ENCODE data around the gene PAPLN. TPM values are rescaled to one million over a fixed set of nuclear protein-coding genes. Genes with fewer than 3 reads are reported as not detected.

The PAPLN gene
- total RNA-seq, 2 donors from 2014 or later, result 18.4 to 20.1 TPM

- Mint-ChIP-seq H3K4me3 (no peak overlapping the region), H3K36me3 (ENCODE audit: low read depth) (peaks cover 6% of the 10 kb centered on the region), H3K27me3 (ENCODE audit: insufficient read depth) (peaks cover 35% of the 10 kb centered on the region), H3K9me3 (no peaks in the 10 kb centered on the region), H3K4me1 (peaks cover 5% of the 10 kb centered on the region), H3K27ac (no peak overlapping the region)
- no peaks in the 10 kb centered on the region for H3K4me1 ChIP-seq (ENCODE audit: control insufficient read depth, insufficient read depth, low read length)
- H3K9me3 ChIP-seq (ENCODE audit: control insufficient read depth, low read length), result no peaks in the 10 kb centered on the region
- H3K9ac ChIP-seq (ENCODE audit: extremely low read depth, low read length, poor library complexity, severe bottlenecking), result no peak overlapping the region
- 91 to 93% methylated on average over 3 of the region's 3 CpGs for WGBS, 2 experiments (ENCODE audit: insufficient coverage in 1 of 2, insufficient read length in 1 of 2)
- no peak for DNase-seq
- no peak overlapping the region for H3K4me3 ChIP-seq (ENCODE audit: low read length)
- H3K27ac ChIP-seq (ENCODE audit: low read depth, low read length), result no peak overlapping the region
- TF ChIP-seq CTCF (conservative IDR thresholded peaks at IDR 0.05), result no peak
- peaks cover 5% of the 10 kb centered on the region for H3K36me3 ChIP-seq (ENCODE audit: control insufficient read depth, insufficient read depth, low read length)
- peaks cover 2% of the 10 kb centered on the region for H3K27me3 ChIP-seq (ENCODE audit: control insufficient read depth, insufficient read depth, low read length, poor library complexity, severe bottlenecking)
Observed at GRCh38 chr14:73265721-73266046, 28.4 kb downstream of the PAPLN start.

GRCh38 chr14:73266317-73266716 is 29.0 kb downstream of the PAPLN start:
- TF ChIP-seq CTCF (conservative IDR thresholded peaks at IDR 0.05), result no peak
- Mint-ChIP-seq H3K36me3 (ENCODE audit: low read depth) (peaks cover 6% of the 10 kb centered on the region), H3K4me1 (peaks cover 5% of the 10 kb centered on the region), H3K27ac (no peak overlapping the region), H3K27me3 (ENCODE audit: insufficient read depth) (peaks cover 40% of the 10 kb centered on the region), H3K4me3 (no peak overlapping the region), H3K9me3 (no peaks in the 10 kb centered on the region)
- Histone ChIP-seq H3K4me1 (ENCODE audit: control insufficient read depth, insufficient read depth, low read length) (no peaks in the 10 kb centered on the region), H3K27ac (ENCODE audit: low read depth, low read length) (no peak overlapping the region), H3K4me3 (ENCODE audit: low read length) (no peak overlapping the region), H3K36me3 (ENCODE audit: control insufficient read depth, insufficient read depth, low read length) (peaks cover 5% of the 10 kb centered on the region), H3K9ac (ENCODE audit: extremely low read depth, low read length, poor library complexity, severe bottlenecking) (no peak overlapping the region), H3K27me3 (ENCODE audit: control insufficient read depth, insufficient read depth, low read length, poor library complexity, severe bottlenecking) (peaks cover 7% of the 10 kb centered on the region), H3K9me3 (ENCODE audit: control insufficient read depth, low read length) (no peaks in the 10 kb centered on the region)
- 97 to 98% methylated on average over 6 to 7 of the region's 7 CpGs for WGBS, 2 experiments (ENCODE audit: insufficient coverage in 1 of 2, insufficient read length in 1 of 2)
- no peak for DNase-seq

GRCh38 chr14:73267474-73267873 is 30.2 kb downstream of the PAPLN start:
- Histone ChIP-seq H3K9me3 (ENCODE audit: control insufficient read depth, low read length) (no peaks in the 10 kb centered on the region), H3K4me1 (ENCODE audit: control insufficient read depth, insufficient read depth, low read length) (no peaks in the 10 kb centered on the region), H3K4me3 (ENCODE audit: low read length) (no peak overlapping the region), H3K27me3 (ENCODE audit: control insufficient read depth, insufficient read depth, low read length, poor library complexity, severe bottlenecking) (peaks cover 7% of the 10 kb centered on the region), H3K9ac (ENCODE audit: extremely low read depth, low read length, poor library complexity, severe bottlenecking) (no peak overlapping the region), H3K27ac (ENCODE audit: low read depth, low read length) (no peak overlapping the region), H3K36me3 (ENCODE audit: control insufficient read depth, insufficient read depth, low read length) (peaks cover 8% of the 10 kb centered on the region)
- H3K4me1 Mint-ChIP-seq, result peaks cover 10% of the 10 kb centered on the region
- peaks cover 43% of the 10 kb centered on the region for H3K27me3 Mint-ChIP-seq (ENCODE audit: insufficient read depth)
- peaks cover 6% of the 10 kb centered on the region for H3K36me3 Mint-ChIP-seq (ENCODE audit: low read depth)
- no peak overlapping the region for H3K27ac Mint-ChIP-seq
- no peak for DNase-seq
- WGBS, 2 experiments (ENCODE audit: insufficient coverage in 1 of 2, insufficient read length in 1 of 2), result 98 to 100% methylated on average over 1 to 6 of the region's 6 CpGs
- H3K9me3 Mint-ChIP-seq, result no peaks in the 10 kb centered on the region
- TF ChIP-seq CTCF (conservative IDR thresholded peaks at IDR 0.05), result no peak
- H3K4me3 Mint-ChIP-seq, result no peak overlapping the region
